GM12891 (cell line): ENCODE measurements around the gene CEP41.

Source experiments
- PAX5 ChIP-seq: IDR thresholded peaks from 2 replicates; pipeline ENCODE4 v1.6.1; 2011; ENCODE audit warnings: low read length, moderate library complexity, mild to moderate bottlenecking; ENCODE audit not compliant: insufficient read depth, severe bottlenecking
- POLR2A ChIP-seq: IDR thresholded peaks from 2 replicates; pipeline ENCODE4 v1.6.1; 2011; ENCODE audit warnings: low read depth, low read length, control low read depth
- POLR2AphosphoS5 ChIP-seq: IDR thresholded peaks from 2 replicates; pipeline ENCODE4 v1.6.1; 2011; ENCODE audit warnings: low read depth, low read length, control low read depth
- SPI1 ChIP-seq: IDR thresholded peaks from 2 replicates; pipeline ENCODE4 v1.6.1; 2011; ENCODE audit warnings: low read depth, low read length, control low read depth
- TAF1 ChIP-seq: IDR thresholded peaks from 2 replicates; pipeline ENCODE4 v1.6.1; 2011; ENCODE audit warnings: low read depth, low read length, control low read depth

- TF ChIP-seq POLR2AphosphoS5 (no peak), POLR2A (no peak), TAF1 (no peak), PAX5 (no peak), SPI1 (no peak)
Observed at GRCh38 chr7:130379921-130380860, 60.6 kb downstream of the CEP41 start, which contains the start of gene CPA1.
